ENCODE results near the gene C6orf163.

- TF ChIP-seq POLR2A (IDR thresholded peaks at IDR 0.05): no peak
- TF ChIP-seq CTCF (IDR thresholded peaks at IDR 0.05): no peak
- TF ChIP-seq EP300 (IDR thresholded peaks at IDR 0.05): no peak
Observed at GRCh38 chr6:87378947-87379346, 34.3 kb downstream of the C6orf163 start.

Measured in tibial nerve (tissue), 4 donors.